LoVo (cell line): ENCODE results near the gene ASPG.

Experiments
- DNase-seq: peaks from one replicate; pipeline ENCODE4 v3.0.0-alpha.2; 2016; ENCODE audit warnings: low spot score

The ASPG gene

GRCh38 chr14:104093366-104094055 is 8.0 kb downstream of the ASPG start:
- no peak for DNase-seq

GRCh38 chr14:104094056-104094708 is 8.7 kb downstream of the ASPG start:
- DNase-seq = no peak

- DNase-seq = peak; percentile 45
These were observed 9.4 kb downstream of the ASPG start for GRCh38 chr14:104094709-104095425.

- no peak for DNase-seq
These were observed 10.2 kb downstream of the ASPG start for GRCh38 chr14:104095426-104096310.

GRCh38 chr14:104096318-104096717 is 10.8 kb downstream of the ASPG start:
- no peak for DNase-seq

GRCh38 chr14:104096751-104097700 is 11.5 kb downstream of the ASPG start:
- DNase-seq = no peak

- DNase-seq = no peak
These were observed 13.0 kb downstream of the ASPG start for GRCh38 chr14:104098272-104099095.

GRCh38 chr14:104099096-104100041 is 13.9 kb downstream of the ASPG start:
- DNase-seq = no peak

- no peak for DNase-seq
These were observed 14.9 kb downstream of the ASPG start for GRCh38 chr14:104100171-104101085.

- no peak for DNase-seq
These were observed 15.7 kb downstream of the ASPG start for GRCh38 chr14:104101086-104101621.

GRCh38 chr14:104101651-104102281 is 16.3 kb downstream of the ASPG start:
- no peak for DNase-seq

GRCh38 chr14:104102282-104102914 is 16.9 kb downstream of the ASPG start:
- DNase-seq = no peak

- no peak for DNase-seq
These were observed 17.6 kb downstream of the ASPG start for GRCh38 chr14:104103061-104103445.

- DNase-seq = no peak
These were observed 18.1 kb downstream of the ASPG start for GRCh38 chr14:104103446-104104075.

- no peak for DNase-seq
These were observed 18.8 kb downstream of the ASPG start for GRCh38 chr14:104104076-104104901.
